ENCODE results near the gene PTPN3.

PTPN3 gene

DNA sequence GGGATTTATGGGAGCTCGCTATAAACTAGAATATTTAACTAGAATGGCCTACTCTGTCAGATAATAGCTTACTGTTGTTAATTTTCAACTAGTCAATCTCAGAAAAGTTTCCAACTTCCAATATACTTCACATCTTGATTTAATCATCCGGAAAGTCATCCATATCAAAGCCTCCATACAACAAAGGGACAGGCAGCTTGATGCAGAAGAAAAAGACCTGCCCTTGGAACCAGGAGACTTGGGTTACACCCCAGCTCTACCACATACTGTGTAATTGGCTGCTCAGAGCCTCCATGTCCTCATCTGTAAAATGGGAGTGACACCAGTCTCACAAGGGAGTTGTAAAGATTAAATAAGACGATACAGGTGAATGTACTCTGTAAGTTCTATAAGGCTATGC is 1.9 kb downstream of the PTPN3 start:
- peaks cover 63% of the 10 kb centered on the region for H3K27me3 Mint-ChIP-seq (ENCODE audit: low read depth)
- H3K36me3 Mint-ChIP-seq (ENCODE audit: low read depth), result peaks cover 4% of the 10 kb centered on the region
- no peaks in the 10 kb centered on the region for H3K9me3 Mint-ChIP-seq
- H3K4me3 Mint-ChIP-seq, result no peak overlapping the region
- H3K27ac Mint-ChIP-seq, result no peak overlapping the region
- peaks cover 4% of the 10 kb centered on the region for H3K4me1 Mint-ChIP-seq (ENCODE audit: low read depth)
- no peak for DNase-seq (ENCODE audit: low spot score)

DNA sequence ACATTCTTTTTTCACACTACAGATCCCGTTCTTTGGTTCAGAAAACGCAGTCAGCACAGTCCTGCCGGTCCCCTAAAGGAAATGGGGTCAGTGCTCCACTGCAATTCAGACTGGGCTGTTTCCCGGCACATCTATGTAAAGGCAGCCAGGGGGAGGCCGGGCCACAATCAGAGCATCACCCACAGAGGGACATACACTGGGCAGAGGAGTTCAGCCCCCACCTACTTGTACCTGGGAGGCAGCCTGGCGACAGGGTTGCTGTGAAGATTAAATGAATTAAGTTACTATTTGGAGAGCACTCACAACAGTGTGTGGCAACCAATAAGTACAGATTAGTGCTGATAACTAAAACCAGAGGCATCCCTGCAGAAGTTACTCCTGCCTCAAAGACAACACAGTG is 4.5 kb downstream of the PTPN3 start:
- Mint-ChIP-seq H3K36me3 (ENCODE audit: low read depth) (peaks cover 1% of the 10 kb centered on the region), H3K27me3 (ENCODE audit: low read depth) (peaks cover 45% of the 10 kb centered on the region), H3K9me3 (no peaks in the 10 kb centered on the region), H3K4me1 (ENCODE audit: low read depth) (peaks cover 3% of the 10 kb centered on the region), H3K27ac (no peak overlapping the region), H3K4me3 (no peak overlapping the region)
- no peak for DNase-seq (ENCODE audit: low spot score)

DNA sequence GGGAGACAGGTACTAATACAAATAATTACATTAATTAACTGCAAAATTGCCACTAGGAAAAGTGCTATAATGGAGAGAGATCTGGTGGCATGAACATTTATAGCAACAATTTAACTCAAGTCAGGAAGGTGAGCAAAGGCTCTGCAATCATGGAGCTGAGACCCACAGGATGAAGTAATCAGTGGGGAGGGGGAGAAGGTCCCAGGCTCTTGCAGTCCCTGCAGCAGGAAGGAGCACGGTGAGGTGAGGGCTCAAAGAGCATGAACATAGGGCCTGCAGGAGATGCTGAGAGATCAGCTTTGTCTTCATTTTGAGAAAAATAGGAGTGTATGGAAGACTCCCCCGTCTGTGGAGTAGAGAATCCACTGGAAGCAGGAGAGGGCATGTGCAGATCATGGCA is 6.5 kb downstream of the PTPN3 start:
- Mint-ChIP-seq H3K4me3 (no peak overlapping the region), H3K4me1 (ENCODE audit: low read depth) (no peaks in the 10 kb centered on the region), H3K27ac (no peak overlapping the region), H3K9me3 (no peaks in the 10 kb centered on the region), H3K36me3 (ENCODE audit: low read depth) (no peaks in the 10 kb centered on the region), H3K27me3 (ENCODE audit: low read depth) (peaks cover 35% of the 10 kb centered on the region)
- no peak for DNase-seq (ENCODE audit: low spot score)

DNA sequence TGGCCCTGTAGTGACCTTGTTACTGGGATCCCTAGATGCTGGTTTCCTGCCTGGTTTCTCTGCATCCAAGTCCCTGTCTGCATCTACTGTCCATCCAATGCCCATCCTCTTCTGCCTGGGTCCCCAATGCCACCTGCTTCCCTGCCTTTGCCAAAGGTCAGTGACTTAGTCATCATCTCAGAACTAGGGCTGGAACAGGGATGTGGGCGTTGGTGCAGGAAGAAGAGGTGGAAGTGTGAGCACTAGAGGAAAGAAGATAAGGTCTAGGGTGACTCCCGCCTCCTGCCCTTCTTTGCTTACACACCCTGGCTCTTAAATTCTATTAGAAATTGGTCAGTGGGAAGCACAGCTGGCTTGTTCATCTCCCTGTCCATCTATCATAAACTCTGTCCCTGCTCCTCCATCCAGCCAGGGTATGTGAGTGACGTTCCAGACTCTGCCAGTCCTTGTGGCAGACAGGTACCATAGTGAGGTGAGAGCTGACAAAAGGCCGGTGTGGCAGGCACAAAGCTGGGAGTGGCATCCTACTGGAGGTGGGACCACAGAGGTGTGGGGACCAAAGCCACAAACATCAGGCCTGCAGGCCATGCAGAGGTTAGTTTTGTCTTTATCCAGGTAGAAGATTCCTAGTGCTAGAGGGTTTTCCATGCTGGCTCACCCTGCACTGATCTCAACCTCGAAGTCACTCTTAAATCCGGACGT is 9.2 kb downstream of the PTPN3 start:
- H3K4me1 Mint-ChIP-seq (ENCODE audit: low read depth), result no peaks in the 10 kb centered on the region
- no peak overlapping the region for H3K27ac Mint-ChIP-seq
- no peak for DNase-seq (ENCODE audit: low spot score)
- no peaks in the 10 kb centered on the region for H3K36me3 Mint-ChIP-seq (ENCODE audit: low read depth)
- no peaks in the 10 kb centered on the region for H3K9me3 Mint-ChIP-seq
- no peak overlapping the region for H3K4me3 Mint-ChIP-seq
- peaks cover 27% of the 10 kb centered on the region for H3K27me3 Mint-ChIP-seq (ENCODE audit: low read depth)

DNA sequence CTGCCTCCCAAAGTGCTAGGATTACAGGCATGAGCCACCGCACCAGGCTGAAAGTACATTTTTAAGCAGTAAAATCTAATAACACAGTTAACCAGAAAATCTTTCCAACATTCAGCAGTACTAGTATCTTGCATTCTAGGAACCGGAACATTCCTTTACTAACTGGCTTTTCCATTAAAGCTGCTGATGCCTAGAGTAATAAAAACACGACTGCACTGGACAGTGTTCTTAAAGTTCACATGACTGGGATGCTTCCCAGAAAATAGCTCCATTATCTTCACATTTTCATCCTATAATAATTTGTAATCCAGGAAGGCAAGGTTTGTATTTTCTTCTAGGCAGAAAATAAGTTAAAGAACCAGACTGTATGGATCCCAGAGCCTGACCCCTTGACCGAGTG is 9.8 kb downstream of the PTPN3 start:
- Mint-ChIP-seq H3K9me3 (no peaks in the 10 kb centered on the region), H3K27ac (no peak overlapping the region), H3K27me3 (ENCODE audit: low read depth) (peaks cover 23% of the 10 kb centered on the region), H3K36me3 (ENCODE audit: low read depth) (no peaks in the 10 kb centered on the region), H3K4me1 (ENCODE audit: low read depth) (no peaks in the 10 kb centered on the region), H3K4me3 (no peak overlapping the region)
- no peak for DNase-seq (ENCODE audit: low spot score)

DNA sequence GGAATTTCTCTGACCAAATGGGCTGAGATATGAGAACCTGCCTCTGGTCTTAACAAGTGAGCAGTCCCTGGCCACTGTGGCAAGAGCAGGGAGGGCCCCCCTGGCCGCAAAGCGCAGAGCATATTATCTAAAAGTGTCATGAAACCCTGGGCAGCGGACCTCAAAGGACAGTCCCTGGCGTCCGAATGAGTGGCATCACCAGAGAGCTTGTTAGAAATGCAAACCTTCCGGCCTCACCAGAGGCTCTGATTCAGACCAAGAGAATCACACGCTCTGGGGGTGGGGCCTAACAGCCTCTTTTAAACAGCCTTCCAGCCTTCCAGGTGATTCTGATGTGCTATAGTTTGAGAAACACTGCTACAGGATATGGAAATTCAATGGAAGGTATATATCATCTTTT is 10.9 kb downstream of the PTPN3 start:
- DNase-seq (ENCODE audit: low spot score), result no peak
- no peaks in the 10 kb centered on the region for H3K9me3 Mint-ChIP-seq
- H3K27ac Mint-ChIP-seq, result no peak overlapping the region
- no peak overlapping the region for H3K4me3 Mint-ChIP-seq
- no peaks in the 10 kb centered on the region for H3K36me3 Mint-ChIP-seq (ENCODE audit: low read depth)
- no peaks in the 10 kb centered on the region for H3K4me1 Mint-ChIP-seq (ENCODE audit: low read depth)
- peaks cover 18% of the 10 kb centered on the region for H3K27me3 Mint-ChIP-seq (ENCODE audit: low read depth)

DNA sequence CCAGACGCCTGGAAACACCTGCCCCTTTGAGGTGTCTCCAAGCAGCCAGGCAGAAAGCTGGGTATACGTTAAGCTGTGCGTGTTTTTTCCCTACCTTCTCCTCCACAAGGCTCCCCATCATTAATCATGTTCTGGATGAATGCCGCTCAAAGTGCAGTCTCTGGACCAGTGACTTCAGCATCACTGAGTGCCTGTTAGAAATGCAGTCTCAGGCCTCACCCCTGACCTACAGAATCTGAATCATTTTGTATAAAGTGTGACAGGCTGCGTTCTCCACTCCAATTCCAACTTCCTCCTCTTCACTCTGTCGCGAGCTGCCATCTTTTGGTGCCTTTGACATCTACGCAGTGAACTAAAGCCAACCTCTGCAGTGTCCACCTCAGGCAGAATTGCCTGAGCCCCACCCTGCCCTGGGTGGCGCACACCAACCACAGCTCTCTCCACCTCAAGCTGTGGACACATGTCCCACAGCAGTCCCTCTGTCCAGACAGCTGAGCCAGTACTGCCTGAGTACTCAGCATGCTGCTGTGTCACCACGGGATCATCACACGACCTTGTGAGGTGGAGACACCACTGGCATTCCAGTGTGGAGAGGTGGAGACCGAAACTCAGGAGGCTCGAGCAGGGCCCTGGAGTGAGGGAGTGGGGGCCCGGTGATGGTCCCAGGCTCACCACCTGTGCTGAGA is 14.2 kb downstream of the PTPN3 start:
- peaks cover 7% of the 10 kb centered on the region for H3K4me1 Mint-ChIP-seq (ENCODE audit: low read depth)
- H3K27me3 Mint-ChIP-seq (ENCODE audit: low read depth), result peaks cover 13% of the 10 kb centered on the region
- no peak overlapping the region for H3K27ac Mint-ChIP-seq
- no peaks in the 10 kb centered on the region for H3K9me3 Mint-ChIP-seq
- no peak overlapping the region for H3K4me3 Mint-ChIP-seq
- no peak for DNase-seq (ENCODE audit: low spot score)
- no peaks in the 10 kb centered on the region for H3K36me3 Mint-ChIP-seq (ENCODE audit: low read depth)

DNA sequence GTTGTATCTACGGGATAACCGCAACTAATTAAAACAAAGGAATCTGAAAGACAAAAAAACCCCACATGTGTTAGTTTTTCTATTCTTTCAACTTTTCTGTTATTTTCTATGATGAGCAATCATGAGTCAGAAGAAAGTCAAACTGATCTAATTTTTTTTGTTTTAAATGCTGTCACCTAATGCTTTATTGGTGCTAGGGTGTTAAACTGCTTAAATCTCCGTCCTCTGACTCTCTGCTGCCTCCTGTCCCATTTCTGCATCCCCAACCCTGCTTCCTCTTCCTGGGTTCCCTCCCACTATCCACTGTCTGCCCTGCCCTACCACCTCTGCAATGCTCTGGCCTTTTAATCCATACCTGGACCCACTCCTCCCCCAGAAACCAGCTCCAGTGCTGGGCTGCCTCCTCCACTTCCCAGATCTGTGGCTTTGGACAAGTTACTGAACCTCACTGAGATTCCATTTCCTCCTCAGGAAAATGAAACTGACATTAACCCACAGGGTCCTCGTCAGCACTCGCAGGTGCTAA is 15.7 kb downstream of the PTPN3 start:
- peaks cover 16% of the 10 kb centered on the region for H3K27me3 Mint-ChIP-seq (ENCODE audit: low read depth)

DNA sequence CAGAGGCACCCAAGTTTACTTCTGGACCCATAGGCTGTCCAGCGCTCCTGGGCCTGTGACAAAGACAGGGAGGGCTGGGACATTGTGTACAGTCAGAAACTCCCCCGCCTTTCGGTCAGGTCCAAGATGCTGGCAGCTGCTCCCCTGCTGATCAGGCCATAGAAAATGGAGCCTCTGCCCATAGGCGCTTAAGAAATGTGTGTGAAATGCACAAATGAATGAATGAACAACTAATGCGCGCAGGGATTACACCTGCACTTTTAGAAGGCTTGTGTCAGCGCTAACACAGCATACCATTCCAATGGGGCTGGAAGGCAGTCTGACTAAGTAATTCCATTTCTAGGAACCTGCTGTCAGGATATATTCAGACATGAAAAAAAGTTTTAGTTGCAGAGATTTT is 16.3 kb downstream of the PTPN3 start:
- no peak for DNase-seq (ENCODE audit: low spot score)
- Mint-ChIP-seq H3K9me3 (no peaks in the 10 kb centered on the region), H3K36me3 (ENCODE audit: low read depth) (no peaks in the 10 kb centered on the region), H3K4me1 (ENCODE audit: low read depth) (peaks cover 7% of the 10 kb centered on the region), H3K27ac (no peak overlapping the region), H3K27me3 (ENCODE audit: low read depth) (peaks cover 16% of the 10 kb centered on the region), H3K4me3 (no peak overlapping the region)

More for the DNA sequence above, 15.7 kb downstream of the PTPN3 start:
- DNase-seq (ENCODE audit: low spot score), result no peak
- no peak overlapping the region for H3K27ac Mint-ChIP-seq
- H3K36me3 Mint-ChIP-seq (ENCODE audit: low read depth), result no peaks in the 10 kb centered on the region
- peaks cover 7% of the 10 kb centered on the region for H3K4me1 Mint-ChIP-seq (ENCODE audit: low read depth)
- no peak overlapping the region for H3K4me3 Mint-ChIP-seq
- H3K9me3 Mint-ChIP-seq, result no peaks in the 10 kb centered on the region

DNA sequence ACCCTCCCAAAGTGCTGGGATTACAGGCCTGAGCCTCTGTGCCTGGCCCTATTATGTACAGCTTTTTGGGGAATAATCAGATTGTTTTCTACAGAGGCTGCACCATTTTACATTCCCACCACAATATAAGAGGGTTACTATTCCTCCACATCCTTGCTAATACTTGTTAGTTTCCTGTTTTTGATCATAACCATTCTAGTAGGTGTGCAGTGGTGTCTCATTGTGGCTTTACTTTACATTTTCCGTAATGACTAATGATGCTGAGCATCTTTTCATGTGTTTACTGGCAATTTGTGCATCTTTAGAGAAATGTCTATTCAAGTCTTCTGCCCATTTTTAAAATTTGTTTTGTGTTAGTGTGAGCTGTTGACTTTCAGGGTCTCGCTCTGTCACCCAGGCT is 18.3 kb downstream of the PTPN3 start:
- H3K4me3 Mint-ChIP-seq, result no peak overlapping the region

DNA sequence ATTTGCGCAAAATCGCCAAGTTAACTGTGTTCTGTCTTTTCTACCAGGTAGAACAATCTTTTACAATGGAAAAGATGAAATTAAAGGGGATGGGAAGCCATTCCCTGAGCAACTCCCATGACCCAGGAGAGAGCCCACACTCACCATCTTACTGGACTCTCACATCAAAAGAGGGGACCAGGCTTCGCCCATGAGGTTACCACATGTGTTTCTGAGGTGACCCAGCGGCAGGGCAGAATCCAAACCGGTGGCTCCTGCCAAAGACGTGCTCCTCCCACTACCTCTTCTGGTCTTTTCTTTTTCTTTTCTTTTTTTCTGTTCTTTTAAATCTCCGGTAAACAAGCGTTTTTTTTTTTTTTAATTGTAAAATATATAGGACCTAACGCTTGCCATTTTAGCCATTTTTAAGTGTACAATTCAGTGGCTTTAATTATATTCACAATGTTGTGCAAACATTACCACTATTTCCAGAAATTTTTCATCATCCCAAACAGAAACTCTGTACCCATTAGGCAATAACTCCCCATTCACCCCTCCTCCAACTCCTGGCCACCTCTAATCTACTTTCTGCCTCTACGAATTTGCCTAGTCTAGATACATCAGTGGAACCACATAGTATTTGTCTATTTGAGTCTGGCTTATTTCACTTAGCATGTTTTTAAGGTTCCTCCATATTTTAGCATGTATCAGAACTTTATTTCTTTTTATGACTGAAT is 19.3 kb downstream of the PTPN3 start:
- peaks cover 7% of the 10 kb centered on the region for H3K4me1 Mint-ChIP-seq (ENCODE audit: low read depth)
- H3K27ac Mint-ChIP-seq, result no peak overlapping the region
- H3K27me3 Mint-ChIP-seq (ENCODE audit: low read depth), result peaks cover 16% of the 10 kb centered on the region
- no peaks in the 10 kb centered on the region for H3K36me3 Mint-ChIP-seq (ENCODE audit: low read depth)
- H3K4me3 Mint-ChIP-seq, result no peak overlapping the region
- DNase-seq (ENCODE audit: low spot score), result no peak
- H3K9me3 Mint-ChIP-seq, result no peaks in the 10 kb centered on the region

More for the DNA sequence above, 18.3 kb downstream of the PTPN3 start:
- H3K4me1 Mint-ChIP-seq (ENCODE audit: low read depth), result peaks cover 7% of the 10 kb centered on the region
- DNase-seq (ENCODE audit: low spot score), result no peak
- peaks cover 13% of the 10 kb centered on the region for H3K27me3 Mint-ChIP-seq (ENCODE audit: low read depth)
- no peaks in the 10 kb centered on the region for H3K9me3 Mint-ChIP-seq
- H3K36me3 Mint-ChIP-seq (ENCODE audit: low read depth), result no peaks in the 10 kb centered on the region
- no peak overlapping the region for H3K27ac Mint-ChIP-seq

DNA sequence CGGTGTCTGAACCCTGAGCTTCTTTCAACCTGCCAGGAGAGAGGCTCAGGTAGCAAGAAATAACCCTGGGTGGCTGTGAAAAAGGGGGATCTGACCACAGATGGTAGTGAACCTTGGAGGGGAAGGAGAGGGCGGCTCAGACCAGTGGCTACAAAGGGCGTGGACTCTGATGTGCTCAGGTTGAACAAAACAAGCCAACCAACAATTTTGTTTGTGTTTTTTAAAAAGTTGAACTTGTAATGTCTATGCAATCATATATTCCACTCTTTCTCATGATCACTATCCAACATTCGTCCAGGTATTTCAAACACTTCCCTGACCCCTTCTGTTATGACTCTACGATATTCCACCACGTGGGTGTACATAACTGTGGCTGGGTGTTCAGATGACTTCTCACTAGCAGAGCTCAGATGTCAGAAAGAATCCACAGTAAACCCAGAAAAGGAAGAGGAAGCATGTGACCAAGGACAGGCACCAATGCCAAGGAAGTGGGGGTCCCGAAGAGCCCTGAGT is 20.0 kb downstream of the PTPN3 start:
- no peaks in the 10 kb centered on the region for H3K36me3 Mint-ChIP-seq (ENCODE audit: low read depth)

DNA sequence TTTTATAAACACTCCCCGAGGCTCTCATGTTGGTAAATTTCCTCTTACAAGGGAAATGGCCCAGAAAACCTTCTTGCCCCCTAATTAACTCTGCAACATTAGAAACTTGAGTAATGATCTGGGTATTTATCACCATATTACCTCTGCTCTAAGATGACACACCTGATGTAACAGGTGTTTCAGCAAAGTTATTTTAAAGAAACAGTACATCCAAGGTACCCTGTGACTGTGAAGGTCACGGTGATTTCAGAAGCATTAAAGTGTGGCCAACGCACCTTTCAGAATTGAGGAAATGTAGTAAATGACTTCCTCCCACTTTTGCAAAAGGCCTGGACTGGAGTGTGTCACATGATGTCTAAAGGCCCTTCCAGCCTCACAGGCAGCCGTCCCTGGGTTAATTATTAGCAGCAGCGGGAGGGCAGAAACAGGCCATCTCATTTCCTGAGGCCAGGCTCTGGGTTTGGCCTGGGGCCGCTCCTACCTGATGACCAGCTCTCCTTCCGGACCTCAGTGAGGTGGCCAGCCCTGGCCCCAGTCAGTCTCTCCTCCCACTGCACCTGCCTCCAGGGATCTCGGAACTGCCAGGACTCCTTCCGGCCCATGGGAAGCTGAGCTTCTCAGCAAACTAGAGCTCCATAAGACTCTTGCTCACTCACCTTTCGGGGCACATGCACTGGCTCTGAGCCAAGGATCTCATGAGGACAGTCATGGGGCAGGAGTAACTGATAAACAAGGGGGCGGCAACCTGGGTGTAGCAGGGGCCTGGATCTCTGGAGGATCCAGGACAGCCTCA is 20.7 kb downstream of the PTPN3 start:
- DNase-seq (ENCODE audit: low spot score), result no peak
- H3K27ac Mint-ChIP-seq, result no peak overlapping the region
- peaks cover 22% of the 10 kb centered on the region for H3K27me3 Mint-ChIP-seq (ENCODE audit: low read depth)
- no peaks in the 10 kb centered on the region for H3K9me3 Mint-ChIP-seq
- H3K4me1 Mint-ChIP-seq (ENCODE audit: low read depth), result peaks cover 7% of the 10 kb centered on the region
- no peaks in the 10 kb centered on the region for H3K36me3 Mint-ChIP-seq (ENCODE audit: low read depth)
- H3K4me3 Mint-ChIP-seq, result no peak overlapping the region

More for the DNA sequence above, 20.0 kb downstream of the PTPN3 start:
- Mint-ChIP-seq H3K27me3 (ENCODE audit: low read depth) (peaks cover 20% of the 10 kb centered on the region), H3K9me3 (no peaks in the 10 kb centered on the region), H3K27ac (no peak overlapping the region), H3K4me1 (ENCODE audit: low read depth) (peaks cover 7% of the 10 kb centered on the region), H3K4me3 (no peak overlapping the region)
- no peak for DNase-seq (ENCODE audit: low spot score)
